Fibroblast of skin of left biceps (primary cell): Measurements from ENCODE around the gene BMP8A.
"Not testable (repeated sequence)": the region's sequence is repeated elsewhere in the genome, so short reads cannot be mapped to it uniquely, and the experiment has no call there.

Source experiments
- DNase-seq, 2 experiments: peaks; one replicate each; pipeline ENCODE4 v3.0.0-alpha.2; 2013; ENCODE audit warnings: low read depth in 2 of 2

Gene BMP8A

DNA sequence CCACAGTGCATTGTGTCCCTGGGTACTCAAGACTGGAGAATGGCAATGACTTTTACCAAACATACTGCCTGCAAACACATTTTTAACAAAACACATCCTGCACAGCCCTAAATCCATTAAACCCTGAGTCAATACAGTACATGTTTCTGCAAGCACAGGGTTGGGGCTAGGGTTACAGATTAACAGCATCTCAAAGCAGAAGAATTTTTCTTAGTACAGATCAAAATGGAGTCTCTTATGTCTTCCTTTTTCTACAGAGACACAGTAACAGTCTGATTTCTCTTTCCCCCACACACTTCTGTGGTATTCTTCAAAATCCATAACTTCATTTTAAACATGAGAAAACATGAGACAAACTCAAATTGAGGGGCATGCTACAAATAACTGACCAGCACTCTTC is 13.9 kb downstream of the BMP8A start:
- DNase-seq: no peak

DNA sequence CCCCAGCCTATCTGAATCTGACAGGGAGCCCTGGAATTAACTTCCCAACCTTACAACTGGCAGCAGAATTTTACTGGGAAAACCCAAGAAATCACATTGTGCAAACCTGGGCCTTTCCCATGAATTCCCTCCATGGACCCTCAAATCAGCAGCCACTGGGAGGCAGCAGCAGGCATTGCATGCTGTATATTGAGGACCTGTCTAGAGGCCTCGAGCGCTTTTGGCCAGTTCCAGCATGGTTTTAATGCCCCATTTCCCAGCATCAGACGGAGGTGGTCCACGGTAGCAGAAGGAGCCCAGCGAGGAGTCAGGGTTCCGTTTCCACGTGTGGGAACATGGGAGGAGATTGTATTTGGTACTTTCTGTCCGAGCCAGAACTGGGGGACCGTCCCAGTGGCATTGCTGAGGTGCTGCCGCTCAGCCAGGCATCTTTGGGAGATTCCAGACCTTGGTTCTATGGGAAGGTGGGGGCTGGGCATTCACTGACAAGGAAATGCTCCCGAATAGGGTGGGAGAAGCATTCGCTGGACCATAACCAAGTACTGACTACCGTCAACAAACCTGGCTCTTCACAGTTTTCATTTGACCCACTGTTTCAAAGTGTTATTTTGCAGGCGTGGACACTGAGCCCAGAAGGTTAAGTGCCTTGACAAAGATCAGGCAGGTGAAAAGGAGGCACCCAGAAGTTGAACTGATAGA is 15.9 kb downstream of the BMP8A start:
- no peak for DNase-seq

- no peak for DNase-seq
These were observed 16.8 kb downstream of the BMP8A start for GRCh38 chr1:39508266-39508665.

DNA sequence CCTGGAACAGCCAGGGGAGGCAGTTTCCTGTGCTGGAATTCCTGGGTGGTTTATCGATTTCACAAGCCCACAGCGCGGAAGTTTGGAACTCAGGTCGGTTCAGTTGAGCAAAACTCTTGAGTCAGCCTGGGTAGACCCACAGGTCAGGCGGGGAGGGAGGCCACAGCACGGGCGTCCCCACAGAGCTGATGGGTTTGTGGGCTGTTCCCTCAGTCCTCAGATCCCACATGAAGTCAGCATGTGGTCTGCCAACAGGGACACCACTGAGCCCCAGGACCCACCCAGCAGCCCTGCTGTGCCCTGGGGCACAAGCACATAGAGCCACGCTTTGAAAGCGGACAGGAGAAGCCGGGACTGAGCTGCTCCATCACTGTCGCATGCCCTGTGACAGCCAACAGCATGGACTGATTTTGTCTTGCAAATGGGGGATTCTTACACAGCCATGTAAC is 17.4 kb downstream of the BMP8A start:
- no peak for DNase-seq

- no peak for DNase-seq
These were observed 18.0 kb downstream of the BMP8A start for GRCh38 chr1:39509360-39510009.

- DNase-seq: not testable (repeated sequence)
These were observed 19.2 kb downstream of the BMP8A start for GRCh38 chr1:39510570-39511186.

DNA sequence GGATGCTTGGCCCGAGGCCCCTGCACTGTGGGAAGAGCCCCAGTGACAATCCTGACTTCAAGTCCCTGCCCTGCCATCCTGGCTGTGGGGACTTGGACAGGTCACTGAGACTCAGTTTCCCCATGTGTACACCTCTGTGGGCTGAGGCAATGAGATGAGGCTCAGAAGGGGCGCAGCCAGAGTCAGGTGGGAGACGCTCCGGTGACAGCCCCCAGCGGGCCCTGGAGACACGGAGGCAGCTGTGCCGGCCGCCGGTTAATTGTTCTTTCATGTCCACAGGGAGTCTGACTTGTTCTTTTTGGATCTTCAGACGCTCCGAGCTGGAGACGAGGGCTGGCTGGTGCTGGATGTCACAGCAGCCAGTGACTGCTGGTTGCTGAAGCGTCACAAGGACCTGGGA is 20.0 kb downstream of the BMP8A start:
- not testable (repeated sequence) for DNase-seq

DNA sequence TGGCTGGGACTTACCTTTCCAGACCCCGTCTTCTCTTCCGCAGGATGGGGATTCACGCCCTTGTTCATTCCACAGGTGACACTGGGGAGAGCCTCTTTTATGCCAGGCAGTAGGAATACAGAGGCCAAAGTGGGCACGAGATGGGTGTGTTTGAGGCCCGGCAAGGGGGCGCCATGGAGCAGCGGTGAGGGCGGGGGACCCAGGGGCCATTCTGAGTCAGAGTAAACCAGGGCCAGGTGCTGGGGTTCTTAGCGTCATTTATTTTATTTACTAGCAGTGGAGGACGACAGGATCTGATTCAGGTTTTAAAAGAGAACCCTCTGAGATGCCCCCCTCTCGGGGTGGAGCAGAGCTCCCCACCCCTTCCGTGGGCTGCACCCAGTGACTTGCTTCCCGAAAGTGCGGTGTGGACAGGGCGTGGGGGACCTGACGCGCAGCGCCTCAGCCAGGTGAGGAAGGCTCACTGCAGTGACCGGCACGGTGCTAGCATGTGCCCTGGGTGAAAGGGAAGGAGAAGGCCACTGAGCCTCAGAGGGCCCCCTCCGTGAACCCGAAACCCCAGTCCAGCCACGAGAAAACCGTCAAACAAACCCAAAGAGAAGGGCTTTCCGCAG is 20.9 kb downstream of the BMP8A start:
- DNase-seq: not testable (repeated sequence)

- DNase-seq: not testable (repeated sequence)
These were observed 23.3 kb downstream of the BMP8A start for GRCh38 chr1:39514710-39515124.

- DNase-seq: not testable (repeated sequence)
These were observed 24.0 kb downstream of the BMP8A start for GRCh38 chr1:39515131-39516086.

GRCh38 chr1:39516841-39517240 is 25.4 kb downstream of the BMP8A start:
- DNase-seq: not testable (repeated sequence)

DNA sequence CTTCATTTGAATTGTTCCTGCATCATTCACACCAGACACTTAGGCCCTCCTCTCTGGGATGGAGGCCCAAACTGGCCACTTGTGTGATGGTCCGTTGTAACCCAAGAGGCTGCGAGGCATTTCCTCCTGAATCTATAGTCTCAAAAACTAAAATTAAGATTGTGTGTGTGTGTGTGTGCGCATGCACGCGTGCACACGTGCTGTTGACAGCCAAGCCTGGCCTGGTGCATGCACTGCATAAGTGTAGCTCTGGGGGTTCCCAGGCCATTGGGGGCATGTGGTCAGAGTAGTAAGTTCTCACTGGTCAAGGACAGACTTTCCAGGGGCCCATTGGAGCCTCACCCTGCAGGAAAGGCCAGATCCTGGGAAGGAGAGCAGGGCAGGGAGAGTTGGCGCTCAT is 26.5 kb downstream of the BMP8A start:
- DNase-seq: not testable (repeated sequence)

- DNase-seq: not testable (repeated sequence)
These were observed 27.9 kb downstream of the BMP8A start for GRCh38 chr1:39519376-39519775.

GRCh38 chr1:39522221-39522620 is 30.8 kb downstream of the BMP8A start:
- not testable (repeated sequence) for DNase-seq

DNA sequence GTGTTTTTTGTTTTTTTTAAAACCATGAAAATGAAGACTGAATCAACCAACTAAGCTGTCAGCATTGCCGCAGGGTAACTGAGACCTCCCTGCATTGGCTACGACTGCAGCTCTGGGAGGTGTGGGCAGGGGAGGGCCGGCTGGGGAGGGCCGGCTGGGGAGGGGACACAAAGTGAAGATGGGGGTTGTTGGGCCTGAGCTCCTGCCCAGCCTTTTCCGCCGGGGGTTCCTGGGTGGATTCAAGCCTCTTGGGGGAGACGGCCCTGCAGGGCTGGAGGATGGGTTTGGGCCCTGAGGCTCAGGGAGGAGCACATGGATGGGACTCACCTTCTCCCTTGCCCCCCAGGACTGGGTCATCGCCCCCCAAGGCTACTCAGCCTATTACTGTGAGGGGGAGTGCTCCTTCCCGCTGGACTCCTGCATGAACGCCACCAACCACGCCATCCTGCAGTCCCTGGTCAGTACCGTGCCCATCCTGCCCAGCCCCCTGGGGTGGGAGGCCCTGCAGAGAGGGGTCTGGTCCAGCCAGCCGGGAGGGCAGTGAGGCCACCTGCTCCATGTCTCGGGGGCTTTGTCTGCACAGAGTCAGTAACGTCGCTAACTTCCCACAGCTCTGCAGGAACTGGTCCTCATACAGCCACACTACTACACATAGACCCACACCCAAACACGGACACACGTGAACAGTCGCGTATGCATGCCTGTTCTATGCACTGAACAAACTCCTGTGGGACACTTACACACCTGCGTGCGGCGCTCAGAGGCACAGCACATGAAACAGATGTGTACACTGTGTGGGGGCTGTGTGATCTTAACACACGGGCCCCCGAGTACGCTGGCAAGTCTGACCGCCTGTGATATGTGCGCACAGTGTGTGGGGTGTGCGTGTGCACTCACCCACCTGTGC is 31.5 kb downstream of the BMP8A start:
- no peak for DNase-seq

DNA sequence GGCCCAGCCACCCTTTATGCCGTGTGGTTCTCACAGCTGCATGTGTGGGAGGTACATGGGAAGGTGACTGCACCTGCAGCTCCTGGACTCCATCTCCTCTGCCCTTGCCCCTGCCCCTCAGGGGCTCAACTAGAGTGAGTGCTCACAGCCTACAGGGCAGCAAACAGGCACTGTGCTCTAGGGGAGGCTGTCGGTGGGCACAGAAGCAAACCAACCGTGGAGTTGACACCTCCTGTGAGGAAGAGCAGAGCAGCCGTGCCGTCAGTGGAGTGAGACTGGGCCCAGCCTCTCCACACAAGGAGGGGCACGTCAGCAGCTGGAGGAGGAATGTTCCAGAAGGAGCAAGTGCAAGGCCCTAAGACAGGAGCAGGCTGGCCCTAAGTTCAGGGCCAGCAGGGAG is 32.7 kb downstream of the BMP8A start:
- DNase-seq: no peak

DNA sequence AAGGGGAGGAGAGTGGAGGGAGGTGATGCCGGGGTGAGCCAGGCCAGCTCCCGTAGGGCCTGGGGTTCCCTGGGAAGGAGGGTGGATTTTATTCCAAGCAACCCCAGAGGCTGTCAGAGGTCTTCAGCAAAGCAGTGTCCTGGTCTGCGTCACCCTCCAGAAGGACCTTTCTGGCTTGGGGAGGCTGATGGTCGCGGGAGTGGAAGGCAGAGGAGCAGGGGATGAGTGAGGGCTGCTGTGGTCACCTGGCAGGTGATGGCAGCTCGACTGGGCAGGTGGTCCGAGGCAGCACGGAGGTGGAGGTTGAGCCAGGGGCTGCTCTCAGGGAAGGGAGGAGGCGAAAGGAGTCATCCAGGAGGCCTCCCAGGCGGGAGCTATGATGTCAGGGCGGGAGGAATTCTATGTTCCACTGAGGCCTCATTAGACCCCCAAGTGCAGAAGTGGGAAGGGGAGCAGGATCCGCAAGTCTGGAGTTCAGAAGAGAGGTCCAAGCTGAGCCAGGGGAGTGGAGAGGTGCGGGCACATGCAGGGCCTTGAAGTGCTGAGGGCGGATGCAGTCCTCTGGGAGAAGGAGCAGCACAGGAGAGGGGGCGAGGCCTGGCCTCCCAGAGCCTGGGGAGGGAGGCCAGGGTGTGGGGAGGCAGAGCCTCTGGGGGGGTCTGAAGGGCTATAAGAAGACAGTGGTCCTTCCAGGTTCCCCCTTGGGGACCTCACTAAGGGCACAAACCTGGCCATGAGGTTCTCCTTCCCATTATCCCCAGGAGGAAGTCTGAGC is 33.3 kb downstream of the BMP8A start:
- DNase-seq: no peak

DNA sequence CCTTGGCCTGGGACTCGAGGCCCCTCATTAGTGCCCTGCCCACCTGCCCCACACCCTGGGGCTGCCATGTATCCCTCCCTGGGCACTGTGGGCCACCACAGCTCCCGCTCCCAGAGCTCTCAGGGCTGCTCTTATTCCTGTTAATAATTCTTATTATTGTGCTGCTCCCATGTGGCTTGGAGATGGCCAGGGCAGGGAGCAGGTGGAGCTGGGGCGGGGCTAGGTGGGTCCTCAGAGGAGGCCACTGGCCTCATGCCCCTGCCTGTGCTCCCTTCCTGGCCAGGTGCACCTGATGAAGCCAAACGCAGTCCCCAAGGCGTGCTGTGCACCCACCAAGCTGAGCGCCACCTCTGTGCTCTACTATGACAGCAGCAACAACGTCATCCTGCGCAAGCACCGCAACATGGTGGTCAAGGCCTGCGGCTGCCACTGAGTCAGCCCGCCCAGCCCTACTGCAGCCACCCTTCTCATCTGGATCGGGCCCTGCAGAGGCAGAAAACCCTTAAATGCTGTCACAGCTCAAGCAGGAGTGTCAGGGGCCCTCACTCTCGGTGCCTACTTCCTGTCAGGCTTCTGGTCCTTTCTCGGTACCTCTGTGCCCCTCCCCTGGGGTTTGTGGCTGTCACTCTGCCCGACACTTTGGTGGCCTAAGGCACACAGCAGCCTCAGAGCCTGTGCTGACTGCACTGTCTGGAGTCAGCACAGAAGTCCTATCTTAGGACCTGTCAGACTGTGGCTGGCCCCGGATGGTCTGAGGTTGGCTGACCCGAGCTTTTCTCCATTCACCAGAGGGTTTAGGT is 34.1 kb downstream of the BMP8A start:
- DNase-seq: no peak
